HG02763 (cell line): ENCODE data around the gene ERG.

Source experiments
- ATAC-seq: cut with Tn5 transposase; IDR thresholded peaks from one replicate; pipeline ENCODE4 v1.9.1; 2021; ENCODE audit warnings: mild to moderate bottlenecking, moderate library complexity; ENCODE audit not compliant: unreplicated experiment

Gene ERG

GRCh38 chr21:38475519-38475918 lies 22.8 kb downstream of the ERG start:
- ATAC-seq, result no peak

- ATAC-seq, result no peak
Observed at GRCh38 chr21:38474796-38475195, 23.5 kb downstream of the ERG start.

- ATAC-seq, result no peak
Observed at GRCh38 chr21:38474124-38474523, 24.2 kb downstream of the ERG start.

GRCh38 chr21:38472412-38473108 lies 25.7 kb downstream of the ERG start:
- no peak for ATAC-seq

- ATAC-seq, result no peak
Observed at GRCh38 chr21:38471766-38472165, 26.5 kb downstream of the ERG start.

GRCh38 chr21:38470755-38471154 lies 27.5 kb downstream of the ERG start:
- ATAC-seq, result no peak

- no peak for ATAC-seq
Observed at GRCh38 chr21:38469642-38470041, 28.6 kb downstream of the ERG start.

- no peak for ATAC-seq
Observed at GRCh38 chr21:38468989-38469388, 29.3 kb downstream of the ERG start.

GRCh38 chr21:38467911-38468310 lies 30.4 kb downstream of the ERG start:
- ATAC-seq, result no peak

- ATAC-seq, result no peak
Observed at GRCh38 chr21:38467374-38467773, 30.9 kb downstream of the ERG start.

- no peak for ATAC-seq
Observed at GRCh38 chr21:38460171-38460742, 38.0 kb downstream of the ERG start.

- ATAC-seq, result no peak
Observed at GRCh38 chr21:38459490-38459889, 38.8 kb downstream of the ERG start.

GRCh38 chr21:38455403-38455802 lies 42.9 kb downstream of the ERG start:
- ATAC-seq, result no peak

- ATAC-seq, result no peak
Observed at GRCh38 chr21:38454702-38455101, 43.6 kb downstream of the ERG start.

GRCh38 chr21:38454161-38454560 lies 44.1 kb downstream of the ERG start:
- ATAC-seq, result no peak

- ATAC-seq, result no peak
Observed at GRCh38 chr21:38448671-38449385, 49.4 kb downstream of the ERG start.

- no peak for ATAC-seq
Observed at GRCh38 chr21:38447611-38448010, 50.7 kb downstream of the ERG start.

- no peak for ATAC-seq
Observed at GRCh38 chr21:38444691-38445090, 53.6 kb downstream of the ERG start.

- ATAC-seq, result no peak
Observed at GRCh38 chr21:38443110-38443509, 55.2 kb downstream of the ERG start.

- ATAC-seq, result no peak
Observed at GRCh38 chr21:38441153-38441552, 57.1 kb downstream of the ERG start.

- ATAC-seq, result no peak
Observed at GRCh38 chr21:38440746-38441145, 57.5 kb downstream of the ERG start.

- ATAC-seq, result no peak
Observed at GRCh38 chr21:38439957-38440356, 58.3 kb downstream of the ERG start.
